Measurements from ENCODE around the gene SCRN1.
A peak's percentile ranks its signal among the peaks of the same experiment; 100 is the strongest.

Gene SCRN1, protein sequence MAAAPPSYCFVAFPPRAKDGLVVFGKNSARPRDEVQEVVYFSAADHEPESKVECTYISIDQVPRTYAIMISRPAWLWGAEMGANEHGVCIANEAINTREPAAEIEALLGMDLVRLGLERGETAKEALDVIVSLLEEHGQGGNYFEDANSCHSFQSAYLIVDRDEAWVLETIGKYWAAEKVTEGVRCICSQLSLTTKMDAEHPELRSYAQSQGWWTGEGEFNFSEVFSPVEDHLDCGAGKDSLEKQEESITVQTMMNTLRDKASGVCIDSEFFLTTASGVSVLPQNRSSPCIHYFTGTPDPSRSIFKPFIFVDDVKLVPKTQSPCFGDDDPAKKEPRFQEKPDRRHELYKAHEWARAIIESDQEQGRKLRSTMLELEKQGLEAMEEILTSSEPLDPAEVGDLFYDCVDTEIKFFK

GRCh38 chr7:29989257-29989995 is at the start of gene SCRN1:
SCRN1 (minus strand) TSS chr7:29989801; CDS start chr7:29969067, 20,734 bp downstream.
- no peak for FAIRE-seq

DNA sequence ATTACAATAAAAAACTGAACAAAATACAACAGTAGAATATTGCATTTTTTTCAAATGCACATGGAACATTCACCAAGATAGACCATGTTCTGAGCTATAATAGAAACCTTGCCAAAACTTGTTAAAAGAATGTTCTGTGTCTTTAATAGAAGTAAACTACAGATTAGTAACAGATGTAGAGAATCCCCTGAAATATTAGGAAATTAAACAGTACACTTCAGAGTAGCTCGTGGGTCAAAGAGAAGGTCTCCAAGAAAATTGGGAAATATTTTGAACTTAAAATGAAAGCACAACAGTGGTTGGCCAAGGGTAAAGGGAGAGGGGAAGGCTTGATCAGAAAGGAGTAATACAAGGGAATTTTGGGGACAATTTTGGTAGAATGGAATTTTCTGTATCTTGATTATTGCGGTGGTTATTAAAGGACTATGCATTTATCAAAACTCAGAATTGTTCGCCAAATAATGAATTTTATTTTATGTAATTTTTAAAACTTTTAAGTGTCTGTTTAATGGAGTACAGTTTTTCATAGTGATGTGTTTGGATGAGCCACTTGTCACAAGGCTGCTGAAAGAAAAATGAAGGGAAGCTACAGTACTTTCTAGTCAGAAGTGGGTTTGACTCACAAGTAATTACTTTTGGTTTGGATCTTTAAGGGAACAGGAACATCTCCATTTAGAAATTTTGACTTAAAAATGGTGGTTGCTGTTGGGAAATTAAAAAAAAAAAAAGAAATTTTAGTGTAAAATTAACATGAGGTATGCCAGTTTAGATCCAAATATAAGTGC is 48.8 kb upstream of the SCRN1 start:
- DNase-seq (ENCODE audit: low spot score) (no peak), FAIRE-seq (no peak)

More at GRCh38 chr7:29989257-29989995, at the start of gene SCRN1:
- no peak for DNase-seq (ENCODE audit: low spot score)

DNA sequence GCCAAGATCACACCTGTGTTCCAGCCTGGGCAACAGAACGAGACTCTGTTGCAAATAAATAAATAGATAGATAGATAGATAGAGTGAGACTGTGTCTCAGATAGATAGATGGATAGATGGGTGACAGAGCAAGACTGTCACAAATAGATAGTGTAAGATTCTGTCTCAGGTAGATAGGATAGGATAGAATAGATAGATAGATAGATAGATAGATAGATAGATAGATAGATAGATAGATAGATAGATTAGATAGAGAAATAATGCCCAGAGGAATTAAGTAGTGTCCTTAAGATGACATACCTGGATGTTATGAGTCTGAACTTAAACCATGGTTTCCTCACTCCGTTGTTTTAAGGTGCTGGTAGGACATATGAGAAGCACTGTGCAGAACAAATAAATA is 46.6 kb upstream of the SCRN1 start:
- no peak for FAIRE-seq

DNA sequence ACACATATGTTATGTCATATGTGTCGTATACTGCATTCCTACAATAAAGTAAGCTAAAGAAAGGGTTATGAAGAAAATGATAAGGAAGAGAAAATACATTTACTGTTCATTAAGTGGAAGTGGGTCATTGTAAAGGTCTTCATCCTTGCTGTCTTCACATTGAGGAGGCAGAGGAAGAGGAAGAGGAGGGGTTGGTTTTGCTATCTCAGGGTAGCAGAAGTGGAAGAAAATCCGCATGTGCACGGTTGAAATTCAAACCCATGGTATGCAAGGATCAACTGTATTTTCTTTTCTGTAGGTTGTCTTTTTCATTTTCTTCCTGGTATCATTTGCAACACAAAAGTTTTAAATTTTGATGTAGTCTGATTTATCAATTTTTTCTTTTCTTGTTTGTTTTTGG is 44.9 kb upstream of the SCRN1 start:
- no peak for FAIRE-seq
- no peak for DNase-seq (ENCODE audit: low spot score)

More for the DNA sequence above, 46.6 kb upstream of the SCRN1 start:
- DNase-seq (ENCODE audit: low spot score), result no peak

DNA sequence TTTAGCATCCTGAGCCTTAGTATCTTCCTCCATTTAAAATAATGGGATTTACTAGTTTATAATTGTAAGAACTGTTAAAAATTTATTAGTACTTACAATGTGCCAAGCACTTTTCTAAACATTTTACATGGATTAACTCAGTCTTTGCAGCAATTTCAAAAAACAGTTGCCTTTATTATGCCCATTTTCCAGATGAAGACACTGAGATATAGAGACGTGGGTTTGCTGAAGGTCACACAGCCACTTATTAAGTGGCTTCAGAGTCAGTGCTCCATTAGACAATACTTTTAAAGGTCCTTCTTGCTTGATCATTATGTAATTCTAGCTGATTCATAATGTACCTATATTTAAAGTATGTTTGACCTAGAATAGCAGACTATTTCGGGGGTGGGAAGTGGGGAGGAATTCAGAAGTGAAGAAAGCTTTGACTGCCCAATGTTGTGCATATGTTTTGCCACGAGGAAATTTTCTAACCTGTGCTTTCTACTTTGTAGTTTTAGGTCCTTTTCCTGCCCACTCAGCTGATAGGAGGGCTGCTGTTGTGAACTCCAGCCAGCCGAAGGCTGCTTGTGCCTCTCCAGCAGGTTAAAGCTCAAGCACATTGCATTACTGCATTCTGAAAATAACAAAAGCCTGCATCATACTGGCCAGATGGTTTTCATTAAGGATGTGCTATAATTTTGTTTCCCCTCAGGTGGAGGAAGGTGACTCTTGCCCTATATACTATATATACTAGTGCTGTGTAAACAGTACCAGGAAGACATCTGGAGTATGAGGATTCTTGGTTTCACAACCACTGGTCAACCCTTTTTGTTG is 42.9 kb upstream of the SCRN1 start:
- FAIRE-seq, result no peak
- DNase-seq (ENCODE audit: low spot score), result no peak

- no peak for DNase-seq (ENCODE audit: low spot score)
- FAIRE-seq, result no peak
Measured at GRCh38 chr7:30029696-30030095, 40.1 kb upstream of the SCRN1 start.

DNA sequence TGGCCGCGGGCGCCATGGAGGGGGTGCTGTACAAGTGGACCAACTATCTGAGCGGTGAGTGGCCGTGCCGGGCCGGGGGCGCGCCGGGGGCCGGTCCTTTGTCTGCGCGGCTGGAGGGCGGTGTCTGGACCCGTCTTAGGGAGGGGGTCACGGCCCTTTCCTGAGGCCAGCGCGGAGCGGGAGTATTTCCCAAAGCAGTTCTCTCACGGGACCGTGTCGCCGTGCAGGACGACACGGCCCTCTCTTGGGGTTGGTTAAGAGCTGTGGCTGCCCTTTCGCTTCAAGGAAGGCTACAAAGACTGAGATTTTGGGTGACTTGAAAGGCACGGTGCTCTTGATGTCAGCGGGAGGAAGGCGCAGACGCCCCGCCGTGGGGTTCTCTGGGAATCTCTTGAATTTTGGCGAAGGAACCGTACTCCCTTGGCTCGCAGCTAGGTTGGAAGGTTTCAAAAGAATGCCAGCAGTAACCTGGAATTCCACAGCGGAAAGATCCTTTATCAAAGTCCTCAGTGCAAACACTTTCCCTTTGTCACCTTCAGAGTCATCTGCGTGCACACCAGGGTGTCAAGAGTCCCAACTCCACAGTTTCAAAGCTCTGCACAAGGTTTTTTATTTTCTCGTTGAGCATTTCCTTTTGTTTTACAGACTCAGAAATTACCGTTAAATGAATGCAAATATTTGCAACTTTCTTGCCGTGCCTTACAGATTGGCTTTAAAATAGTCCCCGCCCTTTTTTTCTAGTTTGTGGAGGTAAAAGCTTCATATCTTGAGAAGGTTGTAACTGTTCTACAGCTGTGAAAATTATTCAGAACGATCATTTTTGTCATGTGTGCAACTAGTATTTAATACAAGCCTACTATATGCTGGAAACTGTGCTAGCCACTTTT is 39.4 kb upstream of the SCRN1 start:
- DNase-seq (ENCODE audit: low spot score) (peak; percentile 14), FAIRE-seq (no peak)

DNA sequence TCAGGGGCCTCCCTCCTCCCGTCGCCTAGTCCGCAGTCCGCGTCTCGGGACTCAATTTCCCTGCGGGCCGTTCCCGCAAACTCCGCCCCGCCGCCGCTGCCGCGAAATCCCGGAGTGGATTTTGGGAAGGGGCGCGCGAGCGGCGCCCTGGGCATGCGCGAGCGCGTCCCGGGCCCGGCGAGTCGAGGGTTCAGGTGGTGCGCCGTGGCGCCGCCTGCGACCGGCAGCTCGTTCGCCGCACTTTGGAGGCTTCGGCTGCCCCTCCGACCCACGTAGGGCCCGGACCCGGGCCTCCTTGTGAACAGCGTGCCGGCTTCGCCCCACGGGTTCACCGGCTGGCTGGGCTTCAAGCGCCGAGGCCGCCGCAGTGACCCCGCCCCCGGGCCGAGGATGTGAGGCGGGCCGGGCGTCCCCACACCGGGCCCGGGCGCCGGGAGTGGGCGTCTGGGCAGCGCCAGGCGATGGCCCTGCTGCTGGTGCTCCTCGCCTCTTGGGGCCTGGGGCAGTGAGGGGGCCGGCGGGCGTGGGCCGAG is 38.7 kb upstream of the SCRN1 start, which contains the start of gene PLEKHA8:
PLEKHA8 (plus strand) TSS at position 197 of the 533 bp plus-strand sequence. CDS start 351 bp downstream, outside the sequence.
- FAIRE-seq, result no peak
- DNase-seq (ENCODE audit: low spot score), result peak; percentile 66

- DNase-seq (ENCODE audit: low spot score), result no peak
- no peak for FAIRE-seq
Measured at GRCh38 chr7:30027740-30028215, 38.2 kb upstream of the SCRN1 start.

DNA sequence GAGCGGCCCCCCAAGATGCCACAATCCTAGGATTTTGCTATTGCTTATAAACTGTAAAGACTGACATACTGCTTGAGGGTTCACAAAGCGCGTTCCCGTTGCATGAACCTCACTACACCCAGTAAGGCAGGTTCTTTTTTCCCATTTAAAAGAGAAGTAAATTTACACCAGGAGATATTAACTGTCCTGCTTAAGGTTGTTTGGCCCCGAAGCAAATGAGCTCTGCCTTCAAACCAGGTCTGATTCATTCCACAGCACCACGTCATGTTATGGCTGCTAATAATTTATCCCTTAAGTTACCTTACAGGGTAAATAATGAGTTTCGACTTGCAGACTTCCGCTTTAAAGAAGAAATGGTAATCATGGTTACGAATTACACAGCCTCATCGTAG is 37.5 kb upstream of the SCRN1 start:
- DNase-seq (ENCODE audit: low spot score) (peak; percentile 77), FAIRE-seq (peak; percentile 79)

- FAIRE-seq, result peak; percentile 94
- peak; percentile 98 for DNase-seq (ENCODE audit: low spot score)
Measured at GRCh38 chr7:30026229-30027064, 36.8 kb upstream of the SCRN1 start, which contains the start of gene FKBP14. FKBP14 (minus strand) TSS chr7:30026702; CDS start chr7:30026508, 194 bp downstream.

- DNase-seq (ENCODE audit: low spot score) (no peak), FAIRE-seq (no peak)
Measured at GRCh38 chr7:30023524-30023923, 33.9 kb upstream of the SCRN1 start.

GRCh38 chr7:30022991-30023390 is 33.4 kb upstream of the SCRN1 start:
- DNase-seq (ENCODE audit: low spot score), result no peak
- no peak for FAIRE-seq

- peak; percentile 21 for FAIRE-seq
- DNase-seq (ENCODE audit: low spot score), result no peak
Measured at GRCh38 chr7:30020535-30020934, 30.9 kb upstream of the SCRN1 start.

GRCh38 chr7:30019960-30020359 is 30.4 kb upstream of the SCRN1 start:
- FAIRE-seq, result peak; percentile 4
- DNase-seq (ENCODE audit: low spot score), result no peak

DNA sequence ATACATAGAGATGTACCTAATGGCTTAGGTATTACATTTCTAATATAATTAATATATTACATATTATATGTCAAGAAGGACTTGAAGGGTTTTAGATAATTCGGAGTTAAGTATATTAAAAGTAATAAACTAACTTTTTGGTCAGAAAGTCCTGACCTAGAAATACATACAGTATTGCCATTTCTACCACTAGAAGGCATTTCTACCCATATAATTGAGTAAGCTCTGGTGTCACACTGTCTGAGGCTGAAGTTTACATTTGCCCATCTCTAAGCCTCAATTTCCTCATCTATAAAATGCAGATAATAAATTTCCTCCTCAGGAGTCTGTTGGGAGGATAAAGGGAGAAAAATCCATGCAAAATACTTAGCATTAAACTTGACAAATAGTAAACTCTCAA is 29.8 kb upstream of the SCRN1 start:
- peak; percentile 30 for FAIRE-seq

GRCh38 chr7:30018451-30018850 is 28.9 kb upstream of the SCRN1 start:
- FAIRE-seq (no peak), DNase-seq (ENCODE audit: low spot score) (no peak)

More for the DNA sequence above, 29.8 kb upstream of the SCRN1 start:
- DNase-seq (ENCODE audit: low spot score), result no peak

DNA sequence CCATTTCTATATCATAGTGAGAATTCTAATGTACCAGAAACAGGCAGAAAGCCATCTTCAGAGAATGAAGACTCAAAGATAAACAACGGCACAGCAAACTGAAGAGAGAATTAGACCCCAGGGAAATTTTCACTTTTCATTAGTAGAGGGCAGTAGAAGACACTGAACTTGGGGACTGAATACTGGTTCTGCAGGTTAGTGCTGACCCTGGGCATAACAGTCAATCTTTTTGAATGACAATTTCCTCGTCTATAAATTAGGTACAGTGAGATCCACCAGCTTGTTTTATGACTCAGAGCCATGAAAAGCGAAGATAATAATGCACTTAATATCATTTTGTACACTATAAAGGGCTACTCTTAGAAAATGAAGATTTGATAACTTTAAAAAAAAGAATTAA is 23.2 kb upstream of the SCRN1 start:
- no peak for DNase-seq (ENCODE audit: low spot score)
- FAIRE-seq, result no peak
